H1 (cell line): ENCODE results near the gene CALHM2. TPM values are rescaled to one million over a fixed set of nuclear protein-coding genes. Genes with fewer than 3 reads are reported as not detected.

ENCODE experiments used
- CTCF ChIA-PET: fragments of 300-600 bp; sonication (Branson Sonifier 250); formaldehyde crosslinking; loops from one replicate; lab custom pipeline; 2021; ENCODE audit not compliant: partially characterized antibody; lab: Charles Lee
- POLR2A ChIA-PET: fragments of 300-600 bp; sonication (Branson Sonifier 250); formaldehyde crosslinking; loops from one replicate; lab custom pipeline; 2021; ENCODE audit warnings: inconsistent platforms; ENCODE audit not compliant: partially characterized antibody; lab: Charles Lee
- DNase-seq, 2 experiments: peaks; one replicate each; pipeline versions ENCODE4 v3.0.0 to v3.0.0-alpha.2; 2010 to 2022; ENCODE audit warnings: low spot score in 2 of 2, low read depth in 1 of 2, mixed read lengths in 1 of 2
- FAIRE-seq: peaks from 2 replicates; lab custom pipeline; 2011; peaks lifted over from hg19 to GRCh38; lab: Jason Lieb, UNC
- H2AFZ ChIP-seq: 2 replicates; pipeline ENCODE4 v1.8.1; 2012; ENCODE audit warnings: low read length, inconsistent platforms
- H2AK5ac ChIP-seq: 2 replicates; pipeline ENCODE4 v1.6.1; 2013; ENCODE audit warnings: low read depth, low read length
- H2BK120ac ChIP-seq: replicated peaks from 2 replicates; pipeline ENCODE3; 2013; ENCODE audit warnings: low read depth, low read length, inconsistent platforms
- H2BK12ac ChIP-seq: 2 replicates; pipeline ENCODE4 v1.6.1; 2013; ENCODE audit warnings: low read depth, low read length
- H2BK15ac ChIP-seq: 2 replicates; pipeline ENCODE4 v1.6.1; 2013; ENCODE audit warnings: low read length
- H2BK20ac ChIP-seq: 2 replicates; pipeline ENCODE4 v1.6.1; 2013; ENCODE audit warnings: low read length
- H2BK5ac ChIP-seq: 2 replicates; pipeline ENCODE4 v1.6.1; 2013; ENCODE audit warnings: low read depth, low read length
- H3K14ac ChIP-seq: 2 replicates; pipeline ENCODE4 v1.6.1; 2013; ENCODE audit warnings: inconsistent platforms; ENCODE audit not compliant: insufficient read length
- H3K18ac ChIP-seq: 2 replicates; pipeline ENCODE4 v1.6.1; 2013; ENCODE audit warnings: low read length; ENCODE audit errors: extremely low read depth
- H3K23ac ChIP-seq: 2 replicates; pipeline ENCODE4 v1.6.1; 2013; ENCODE audit warnings: inconsistent platforms; ENCODE audit not compliant: insufficient read length
- H3K23me2 ChIP-seq: 2 replicates; pipeline ENCODE4 v1.6.1; 2013; ENCODE audit warnings: low read depth, low read length
- H3K27ac ChIP-seq: 2 replicates; pipeline ENCODE4 v1.6.1; 2011; ENCODE audit warnings: low read depth, low read length, inconsistent platforms
- H3K27me3 ChIP-seq, 4 experiments: replicated peaks in 1 of 4; 1 replicate in 1 of 4; 2 replicates in 3 of 4; pipeline versions ENCODE4 v1.6.1 to v1.8.1; 2011 to 2013; ENCODE audit warnings: low read length in 3 of 4, mild to moderate bottlenecking in 3 of 4, inconsistent platforms in 2 of 4, mixed read lengths in 2 of 4, moderate library complexity in 1 of 4; ENCODE audit not compliant: control insufficient read depth in 3 of 4, insufficient read depth in 3 of 4; ENCODE audit errors: extremely low read depth in 1 of 4
- H3K36me3 ChIP-seq, 4 experiments: 2 replicates each; pipeline versions ENCODE4 v1.6.1 to v1.8.1; 2011 to 2013; ENCODE audit warnings: mild to moderate bottlenecking in 4 of 4, low read length in 3 of 4, moderate library complexity in 2 of 4, control low read depth in 1 of 4, inconsistent platforms in 1 of 4; ENCODE audit not compliant: insufficient read depth in 4 of 4, control insufficient read depth in 2 of 4
- H3K4ac ChIP-seq: replicated peaks from 2 replicates; pipeline ENCODE3; 2013; ENCODE audit warnings: low read length, low read depth, mixed read lengths, inconsistent platforms; ENCODE audit not compliant: insufficient read length
- H3K4me1 ChIP-seq, 4 experiments: replicated peaks in 1 of 4; 1 replicate in 1 of 4; 2 replicates in 3 of 4; pipeline versions ENCODE4 v1.6.1 to v1.8.1; 2011 to 2013; ENCODE audit warnings: low read length in 3 of 4, inconsistent platforms in 2 of 4, mixed read lengths in 1 of 4; ENCODE audit not compliant: insufficient read depth in 4 of 4, control insufficient read depth in 3 of 4
- H3K4me2 ChIP-seq, 2 experiments: 2 replicates each; pipeline versions ENCODE4 v1.6.1 to v1.8.1; 2011 to 2013; ENCODE audit warnings: low read depth in 2 of 2, low read length in 2 of 2, control low read depth in 1 of 2, inconsistent platforms in 1 of 2, mild to moderate bottlenecking in 1 of 2; ENCODE audit not compliant: insufficient read depth in 1 of 2
- H3K4me3 ChIP-seq, 4 experiments: fragments of 200-600, 300-600 bp in 1 of 4; sonication (generic), shearing (Covaris generic), sonication (Bioruptor Twin) in 1 of 4; 2 replicates each; pipeline versions ENCODE4 v1.5.1 to v1.8.1; 2011 to 2016; ENCODE audit warnings: low read length in 4 of 4, low read depth in 3 of 4, control low read depth in 2 of 4, inconsistent platforms in 2 of 4, mild to moderate bottlenecking in 2 of 4, mixed read lengths in 1 of 4, moderate library complexity in 1 of 4; ENCODE audit not compliant: insufficient read depth in 2 of 4; ENCODE audit errors: extremely low read depth in 1 of 4
- H3K56ac ChIP-seq: replicated peaks from 2 replicates; pipeline ENCODE3; 2013; ENCODE audit warnings: low read depth, mild to moderate bottlenecking, mixed read lengths, low read length, inconsistent platforms; ENCODE audit not compliant: insufficient read length
- H3K79me1 ChIP-seq: 2 replicates; pipeline ENCODE4 v1.6.1; 2013; ENCODE audit warnings: low read depth, low read length, control low read depth
- H3K79me2 ChIP-seq, 2 experiments: 2 replicates each; pipeline versions ENCODE4 v1.6.1 to v1.8.1; 2012 to 2013; ENCODE audit warnings: low read length in 2 of 2, mild to moderate bottlenecking in 2 of 2, inconsistent platforms in 1 of 2; ENCODE audit not compliant: insufficient read depth in 2 of 2, control insufficient read depth in 1 of 2
- H3K9ac ChIP-seq, 4 experiments: replicated peaks in 1 of 4; 1 replicate in 1 of 4; 2 replicates in 3 of 4; pipeline versions ENCODE4 v1.6.1 to v1.8.1; 2011 to 2013; ENCODE audit warnings: low read depth in 3 of 4, low read length in 3 of 4, control low read depth in 2 of 4, mild to moderate bottlenecking in 2 of 4, moderate library complexity in 2 of 4, inconsistent platforms in 1 of 4; ENCODE audit errors: extremely low read depth in 1 of 4
- H3K9me3 ChIP-seq, 2 experiments: 2 replicates each; pipeline versions ENCODE4 v1.6.1 to v1.8.1; 2012 to 2013; ENCODE audit warnings: mild to moderate bottlenecking in 2 of 2, moderate library complexity in 2 of 2, control low read depth in 1 of 2, inconsistent platforms in 1 of 2, low read depth in 1 of 2, low read length in 1 of 2, mixed read lengths in 1 of 2; ENCODE audit not compliant: insufficient read depth in 2 of 2
- H4K20me1 ChIP-seq, 2 experiments: replicated peaks in 1 of 2; 2 replicates each; pipeline versions ENCODE3 to v1.8.1; 2011 to 2013; ENCODE audit warnings: inconsistent platforms in 2 of 2, low read length in 2 of 2, mild to moderate bottlenecking in 1 of 2; ENCODE audit not compliant: insufficient read depth in 2 of 2, control insufficient read depth in 1 of 2
- H4K5ac ChIP-seq: 2 replicates; pipeline ENCODE4 v1.6.1; 2013; ENCODE audit warnings: low read length, low read depth, mixed read lengths, inconsistent platforms; ENCODE audit not compliant: insufficient read length
- H4K8ac ChIP-seq: 2 replicates; pipeline ENCODE4 v1.8.0; 2013; ENCODE audit warnings: mild to moderate bottlenecking, moderate library complexity, low read length, inconsistent platforms; ENCODE audit not compliant: insufficient read depth; ENCODE audit errors: extremely low read depth
- H4K91ac ChIP-seq: replicated peaks from 2 replicates; pipeline ENCODE3; 2013; ENCODE audit warnings: low read length, mixed read lengths, inconsistent platforms; ENCODE audit not compliant: insufficient read length
- KDM5A ChIP-seq: fragments of 200-600 bp; IDR thresholded peaks from 2 replicates; pipeline ENCODE4 v1.7.1; 2012; ENCODE audit warnings: mild to moderate bottlenecking, low read length, inconsistent platforms, mixed read lengths
- NANOG ChIP-seq: IDR thresholded peaks from 2 replicates; pipeline ENCODE4 v1.6.1; 2011; ENCODE audit warnings: low read length, low read depth, mild to moderate bottlenecking, inconsistent platforms; ENCODE audit not compliant: insufficient read depth, poor library complexity, severe bottlenecking
- NRF1 ChIP-seq: IDR thresholded peaks from 2 replicates; pipeline ENCODE4 v1.6.1; 2011; ENCODE audit warnings: mild to moderate bottlenecking, low read depth, low read length, improper control_type of control experiment
- RAD21 ChIP-seq, 2 experiments: IDR thresholded peaks in 1 of 2; conservative IDR thresholded peaks in 1 of 2; 2 replicates each; pipeline ENCODE4 v1.6.1; 2011; ENCODE audit warnings: low read depth in 2 of 2, low read length in 2 of 2, improper control_type of control experiment in 1 of 2, inconsistent platforms in 1 of 2, mild to moderate bottlenecking in 1 of 2, moderate library complexity in 1 of 2
- TEAD4 ChIP-seq: IDR thresholded peaks from 2 replicates; pipeline ENCODE4 v1.6.1; 2012; ENCODE audit warnings: low read depth, low read length, inconsistent platforms, mixed read lengths
- WGBS, 2 experiments: shearing (Covaris generic) in 1 of 2; methylation state at CpG; one replicate each; pipeline versions ENCODE4 v1.1.6 to v1.1.7; 2013 to 2015; ENCODE audit warnings: low lambda C conversion rate in 2 of 2, mixed read lengths in 2 of 2, inconsistent platforms in 1 of 2, low coverage in 1 of 2, missing lambda C conversion rate in 1 of 2; ENCODE audit not compliant: insufficient replicate concordance in 2 of 2, insufficient coverage in 1 of 2, insufficient read length in 1 of 2; ENCODE audit errors: extremely low coverage in 1 of 2, missing lambda C conversion rate in 1 of 2; 5-methylcytosine and 5-hydroxymethylcytosine counted together
- polyA plus RNA-seq, 7 experiments: library from polyadenylated mRNA; depleted of rRNA in 3 of 7; stranded (reverse) in 5 of 7; unstranded in 2 of 7; fragments of >200 nt in 5 of 7; fragments of 200-250 nt in 2 of 7; gene quantifications; 1 replicate in 5 of 7; 2 replicates in 1 of 7; 4 replicates in 1 of 7; pipeline versions ENCODE4 v1.2.1 to v1.2.3, GENCODE V29; 2011 to 2013; ENCODE audit warnings: missing spikeins in 2 of 7, mixed read lengths in 2 of 7
- total RNA-seq: library from RNA; stranded (reverse); fragmentation: NEBNext Ultra II Directional; extraction: Animal tissue kit (Norgen Biotek cat#: 25700); gene quantifications from 2 replicates; pipeline ENCODE4 v1.2.1, GENCODE V29; 2021

CALHM2 gene
- total and polyA plus RNA-seq, 2 of the 8 experiments (the other 6 are each of a cell fraction or from before 2014, with no cell fraction given): 1.2 to 2.4 TPM

DNA sequence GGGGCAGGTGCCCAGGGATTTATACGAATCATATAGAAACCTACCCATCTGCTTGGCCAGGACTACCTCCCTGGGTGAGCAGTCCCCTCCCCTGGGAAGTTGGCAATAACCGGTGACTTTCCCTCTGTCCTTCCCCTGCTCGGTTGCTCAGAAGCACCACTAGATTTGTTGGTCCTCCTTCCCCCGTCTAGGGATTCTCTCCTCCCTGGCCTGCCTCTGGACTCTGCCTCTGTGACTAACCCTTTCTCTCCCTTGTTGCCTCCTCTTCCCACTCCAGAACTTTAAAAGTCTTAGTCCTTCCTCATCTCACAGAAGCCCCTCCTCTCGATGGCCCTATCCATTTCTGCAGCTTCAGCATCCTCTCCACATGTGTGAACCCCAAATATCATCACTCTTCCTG is 17.0 kb upstream of the CALHM2 start:
- no peaks in the 10 kb centered on the region for H3K79me2 ChIP-seq
- H3K9ac ChIP-seq: no peak overlapping the region
- H4K8ac ChIP-seq: no peak overlapping the region
- no peaks in the 10 kb centered on the region for H4K20me1 ChIP-seq
- no peak for FAIRE-seq
- H3K4me3 ChIP-seq: no peak overlapping the region
- H3K4me2 ChIP-seq: no peak overlapping the region
- no peak overlapping the region for H2BK120ac ChIP-seq
- no peaks in the 10 kb centered on the region for H3K79me1 ChIP-seq
- H3K14ac ChIP-seq: no peak overlapping the region
- no peak overlapping the region for H2AFZ ChIP-seq
- no peak overlapping the region for H2BK15ac ChIP-seq
- DNase-seq: no peak
- no peak overlapping the region for H4K91ac ChIP-seq
- no peak overlapping the region for H2AK5ac ChIP-seq
- H2BK5ac ChIP-seq: no peak overlapping the region; the same call in 1 of the 2 replicates
- H3K9me3 ChIP-seq: no peaks in the 10 kb centered on the region
- H2BK12ac ChIP-seq: no peak overlapping the region
- ChIA-PET CTCF (interaction anchor here (0.6 to 9.0 kb wide), 5 partner anchors 14 to 97 kb away, joined by 3 to 71 read pairs (median 3); no protein-coding TSS in a partner anchor), POLR2A (interaction anchor here (1.1 kb wide), 1 partner anchor 15 kb away, joined by 3 read pairs; no protein-coding TSS in a partner anchor)
- H3K4me1 ChIP-seq: peaks cover 0 to 10% (median 2%) of the 10 kb centered on the region in 4 experiments; a peak in 1 of 7 replicates
- no peak overlapping the region for H4K5ac ChIP-seq
- H3K18ac ChIP-seq: no peak overlapping the region
- peaks cover 4% of the 10 kb centered on the region; the same call in 1 of the 2 replicates for H3K23me2 ChIP-seq
- H3K23ac ChIP-seq: no peak overlapping the region
- WGBS, 2 experiments: 86% methylated on average over 5 of the region's 5 CpGs; no CpG with 5 or more reads in 1 of the 2 experiments
- no peak overlapping the region for H2BK20ac ChIP-seq
- H3K56ac ChIP-seq: no peak overlapping the region
- H3K4ac ChIP-seq: no peak overlapping the region
- H3K36me3 ChIP-seq: no peaks in the 10 kb centered on the region
- H3K27me3 ChIP-seq: no peaks in the 10 kb centered on the region
- H3K27ac ChIP-seq: no peak overlapping the region
- TF ChIP-seq TEAD4 (no peak), RAD21 (IDR thresholded peaks at IDR 0.05 in 1 of 2, conservative IDR thresholded peaks at IDR 0.05 in 1 of 2; ENCODE audit: low read depth in 2 of 2, low read length in 2 of 2) (no peak), KDM5A (no peak), NRF1 (no peak), NANOG (no peak)
